H1 (cell line): ENCODE results near the gene DTNB. TPM values are rescaled to one million over a fixed set of nuclear protein-coding genes. Genes with fewer than 3 reads are reported as not detected.

Experiments
- CTCF ChIA-PET: fragments of 300-600 bp; sonication (Branson Sonifier 250); formaldehyde crosslinking; loops from one replicate; lab custom pipeline; 2021; ENCODE audit not compliant: partially characterized antibody; lab: Charles Lee
- POLR2A ChIA-PET: fragments of 300-600 bp; sonication (Branson Sonifier 250); formaldehyde crosslinking; loops from one replicate; lab custom pipeline; 2021; ENCODE audit warnings: inconsistent platforms; ENCODE audit not compliant: partially characterized antibody; lab: Charles Lee
- DNase-seq, 2 experiments: peaks; one replicate each; pipeline versions ENCODE4 v3.0.0 to v3.0.0-alpha.2; 2010 to 2022; ENCODE audit warnings: low spot score in 2 of 2, low read depth in 1 of 2, mixed read lengths in 1 of 2
- FAIRE-seq: peaks from 2 replicates; lab custom pipeline; 2011; peaks lifted over from hg19 to GRCh38; lab: Jason Lieb, UNC
- H2AFZ ChIP-seq: 2 replicates; pipeline ENCODE4 v1.8.1; 2012; ENCODE audit warnings: low read length, inconsistent platforms
- H2AK5ac ChIP-seq: 2 replicates; pipeline ENCODE4 v1.6.1; 2013; ENCODE audit warnings: low read depth, low read length
- H2BK120ac ChIP-seq: replicated peaks from 2 replicates; pipeline ENCODE3; 2013; ENCODE audit warnings: low read depth, low read length, inconsistent platforms
- H2BK12ac ChIP-seq: 2 replicates; pipeline ENCODE4 v1.6.1; 2013; ENCODE audit warnings: low read depth, low read length
- H2BK15ac ChIP-seq: 2 replicates; pipeline ENCODE4 v1.6.1; 2013; ENCODE audit warnings: low read length
- H2BK20ac ChIP-seq: 2 replicates; pipeline ENCODE4 v1.6.1; 2013; ENCODE audit warnings: low read length
- H2BK5ac ChIP-seq: 2 replicates; pipeline ENCODE4 v1.6.1; 2013; ENCODE audit warnings: low read depth, low read length
- H3K14ac ChIP-seq: 2 replicates; pipeline ENCODE4 v1.6.1; 2013; ENCODE audit warnings: inconsistent platforms; ENCODE audit not compliant: insufficient read length
- H3K18ac ChIP-seq: 2 replicates; pipeline ENCODE4 v1.6.1; 2013; ENCODE audit warnings: low read length; ENCODE audit errors: extremely low read depth
- H3K23ac ChIP-seq: 2 replicates; pipeline ENCODE4 v1.6.1; 2013; ENCODE audit warnings: inconsistent platforms; ENCODE audit not compliant: insufficient read length
- H3K23me2 ChIP-seq: 2 replicates; pipeline ENCODE4 v1.6.1; 2013; ENCODE audit warnings: low read depth, low read length
- H3K27ac ChIP-seq: 2 replicates; pipeline ENCODE4 v1.6.1; 2011; ENCODE audit warnings: low read depth, low read length, inconsistent platforms
- H3K27me3 ChIP-seq, 4 experiments: replicated peaks in 1 of 4; 1 replicate in 1 of 4; 2 replicates in 3 of 4; pipeline versions ENCODE4 v1.6.1 to v1.8.1; 2011 to 2013; ENCODE audit warnings: low read length in 3 of 4, mild to moderate bottlenecking in 3 of 4, inconsistent platforms in 2 of 4, mixed read lengths in 2 of 4, moderate library complexity in 1 of 4; ENCODE audit not compliant: control insufficient read depth in 3 of 4, insufficient read depth in 3 of 4; ENCODE audit errors: extremely low read depth in 1 of 4
- H3K36me3 ChIP-seq, 4 experiments: 2 replicates each; pipeline versions ENCODE4 v1.6.1 to v1.8.1; 2011 to 2013; ENCODE audit warnings: mild to moderate bottlenecking in 4 of 4, low read length in 3 of 4, moderate library complexity in 2 of 4, control low read depth in 1 of 4, inconsistent platforms in 1 of 4; ENCODE audit not compliant: insufficient read depth in 4 of 4, control insufficient read depth in 2 of 4
- H3K4ac ChIP-seq: replicated peaks from 2 replicates; pipeline ENCODE3; 2013; ENCODE audit warnings: low read length, low read depth, mixed read lengths, inconsistent platforms; ENCODE audit not compliant: insufficient read length
- H3K4me1 ChIP-seq, 4 experiments: replicated peaks in 1 of 4; 1 replicate in 1 of 4; 2 replicates in 3 of 4; pipeline versions ENCODE4 v1.6.1 to v1.8.1; 2011 to 2013; ENCODE audit warnings: low read length in 3 of 4, inconsistent platforms in 2 of 4, mixed read lengths in 1 of 4; ENCODE audit not compliant: insufficient read depth in 4 of 4, control insufficient read depth in 3 of 4
- H3K4me2 ChIP-seq, 2 experiments: 2 replicates each; pipeline versions ENCODE4 v1.6.1 to v1.8.1; 2011 to 2013; ENCODE audit warnings: low read depth in 2 of 2, low read length in 2 of 2, control low read depth in 1 of 2, inconsistent platforms in 1 of 2, mild to moderate bottlenecking in 1 of 2; ENCODE audit not compliant: insufficient read depth in 1 of 2
- H3K4me3 ChIP-seq, 4 experiments: fragments of 200-600, 300-600 bp in 1 of 4; sonication (generic), shearing (Covaris generic), sonication (Bioruptor Twin) in 1 of 4; 2 replicates each; pipeline versions ENCODE4 v1.5.1 to v1.8.1; 2011 to 2016; ENCODE audit warnings: low read length in 4 of 4, low read depth in 3 of 4, control low read depth in 2 of 4, inconsistent platforms in 2 of 4, mild to moderate bottlenecking in 2 of 4, mixed read lengths in 1 of 4, moderate library complexity in 1 of 4; ENCODE audit not compliant: insufficient read depth in 2 of 4; ENCODE audit errors: extremely low read depth in 1 of 4
- H3K56ac ChIP-seq: replicated peaks from 2 replicates; pipeline ENCODE3; 2013; ENCODE audit warnings: low read depth, mild to moderate bottlenecking, mixed read lengths, low read length, inconsistent platforms; ENCODE audit not compliant: insufficient read length
- H3K79me1 ChIP-seq: 2 replicates; pipeline ENCODE4 v1.6.1; 2013; ENCODE audit warnings: low read depth, low read length, control low read depth
- H3K79me2 ChIP-seq, 2 experiments: 2 replicates each; pipeline versions ENCODE4 v1.6.1 to v1.8.1; 2012 to 2013; ENCODE audit warnings: low read length in 2 of 2, mild to moderate bottlenecking in 2 of 2, inconsistent platforms in 1 of 2; ENCODE audit not compliant: insufficient read depth in 2 of 2, control insufficient read depth in 1 of 2
- H3K9ac ChIP-seq, 4 experiments: replicated peaks in 1 of 4; 1 replicate in 1 of 4; 2 replicates in 3 of 4; pipeline versions ENCODE4 v1.6.1 to v1.8.1; 2011 to 2013; ENCODE audit warnings: low read depth in 3 of 4, low read length in 3 of 4, control low read depth in 2 of 4, mild to moderate bottlenecking in 2 of 4, moderate library complexity in 2 of 4, inconsistent platforms in 1 of 4; ENCODE audit errors: extremely low read depth in 1 of 4
- H3K9me3 ChIP-seq, 2 experiments: 2 replicates each; pipeline versions ENCODE4 v1.6.1 to v1.8.1; 2012 to 2013; ENCODE audit warnings: mild to moderate bottlenecking in 2 of 2, moderate library complexity in 2 of 2, control low read depth in 1 of 2, inconsistent platforms in 1 of 2, low read depth in 1 of 2, low read length in 1 of 2, mixed read lengths in 1 of 2; ENCODE audit not compliant: insufficient read depth in 2 of 2
- H4K20me1 ChIP-seq, 2 experiments: replicated peaks in 1 of 2; 2 replicates each; pipeline versions ENCODE3 to v1.8.1; 2011 to 2013; ENCODE audit warnings: inconsistent platforms in 2 of 2, low read length in 2 of 2, mild to moderate bottlenecking in 1 of 2; ENCODE audit not compliant: insufficient read depth in 2 of 2, control insufficient read depth in 1 of 2
- H4K5ac ChIP-seq: 2 replicates; pipeline ENCODE4 v1.6.1; 2013; ENCODE audit warnings: low read length, low read depth, mixed read lengths, inconsistent platforms; ENCODE audit not compliant: insufficient read length
- H4K8ac ChIP-seq: 2 replicates; pipeline ENCODE4 v1.8.0; 2013; ENCODE audit warnings: mild to moderate bottlenecking, moderate library complexity, low read length, inconsistent platforms; ENCODE audit not compliant: insufficient read depth; ENCODE audit errors: extremely low read depth
- H4K91ac ChIP-seq: replicated peaks from 2 replicates; pipeline ENCODE3; 2013; ENCODE audit warnings: low read length, mixed read lengths, inconsistent platforms; ENCODE audit not compliant: insufficient read length
- CREB1 ChIP-seq: IDR thresholded peaks from 2 replicates; pipeline ENCODE4 v1.6.1; 2012; ENCODE audit warnings: inconsistent platforms
- KDM1A ChIP-seq: fragments of 200-600, 300-600 bp; sonication (generic); IDR thresholded peaks from 2 replicates; pipeline ENCODE4 v1.7.1; 2016; ENCODE audit warnings: mild to moderate bottlenecking, low read length, borderline replicate concordance
- WGBS, 2 experiments: shearing (Covaris generic) in 1 of 2; methylation state at CpG; one replicate each; pipeline versions ENCODE4 v1.1.6 to v1.1.7; 2013 to 2015; ENCODE audit warnings: low lambda C conversion rate in 2 of 2, mixed read lengths in 2 of 2, inconsistent platforms in 1 of 2, low coverage in 1 of 2, missing lambda C conversion rate in 1 of 2; ENCODE audit not compliant: insufficient replicate concordance in 2 of 2, insufficient coverage in 1 of 2, insufficient read length in 1 of 2; ENCODE audit errors: extremely low coverage in 1 of 2, missing lambda C conversion rate in 1 of 2; 5-methylcytosine and 5-hydroxymethylcytosine counted together
- polyA plus RNA-seq, 7 experiments: library from polyadenylated mRNA; depleted of rRNA in 3 of 7; stranded (reverse) in 5 of 7; unstranded in 2 of 7; fragments of >200 nt in 5 of 7; fragments of 200-250 nt in 2 of 7; gene quantifications; 1 replicate in 5 of 7; 2 replicates in 1 of 7; 4 replicates in 1 of 7; pipeline versions ENCODE4 v1.2.1 to v1.2.3, GENCODE V29; 2011 to 2013; ENCODE audit warnings: missing spikeins in 2 of 7, mixed read lengths in 2 of 7
- total RNA-seq: library from RNA; stranded (reverse); fragmentation: NEBNext Ultra II Directional; extraction: Animal tissue kit (Norgen Biotek cat#: 25700); gene quantifications from 2 replicates; pipeline ENCODE4 v1.2.1, GENCODE V29; 2021
- TF ChIP-seq, protein P1 (sequence below): IDR thresholded peaks from 2 replicates; pipeline ENCODE4 v1.6.1; 2012; ENCODE audit warnings: inconsistent platforms
- TF ChIP-seq, protein P2 (sequence below): IDR thresholded peaks from 2 replicates; pipeline ENCODE4 v1.6.1; 2012; ENCODE audit warnings: inconsistent platforms

DTNB gene
- total and polyA plus RNA-seq, 2 of the 8 experiments (the other 6 are each of a cell fraction or from before 2014, with no cell fraction given): 39.6 to 49.5 TPM

- Histone ChIP-seq H3K23me2 (no peaks in the 10 kb centered on the region), H2BK15ac (no peak overlapping the region), H4K91ac (no peak overlapping the region), H3K27ac (no peak overlapping the region), H2BK12ac (no peak overlapping the region), H3K23ac (no peak overlapping the region), H3K9me3 (no peaks in the 10 kb centered on the region), H3K18ac (peak overlapping the region; percentile 4; the same call in 1 of the 2 replicates), H4K5ac (no peak overlapping the region), H3K9ac (no peak overlapping the region), H4K8ac (no peak overlapping the region), H3K4me2 (no peak overlapping the region), H4K20me1 (peaks cover 0 to 1% of the 10 kb centered on the region in 2 experiments), H2BK5ac (no peak overlapping the region), H3K4ac (peak overlapping the region; percentile 51), H3K79me1 (no peaks in the 10 kb centered on the region), H2BK20ac (no peak overlapping the region), H3K56ac (no peak overlapping the region), H2AFZ (no peak overlapping the region), H3K4me3 (no peak overlapping the region), H3K14ac (no peak overlapping the region), H3K27me3 (peaks cover 0 to 29% (median 15%) of the 10 kb centered on the region in 4 experiments; a peak in 6 of 7 replicates), H3K36me3 (no peaks in the 10 kb centered on the region), H3K4me1 (peaks cover 0 to 9% (median 5%) of the 10 kb centered on the region in 4 experiments; a peak in 6 of 7 replicates), H3K79me2 (no peaks in the 10 kb centered on the region), H2BK120ac (peak overlapping the region; percentile 63), H2AK5ac (no peak overlapping the region)
- TF ChIP-seq KDM1A (0 out of 2 replicates have a peak, but pooled peaks have one; percentile 28), CREB1 (no peak)
- TF ChIP-seq, protein P1, sequence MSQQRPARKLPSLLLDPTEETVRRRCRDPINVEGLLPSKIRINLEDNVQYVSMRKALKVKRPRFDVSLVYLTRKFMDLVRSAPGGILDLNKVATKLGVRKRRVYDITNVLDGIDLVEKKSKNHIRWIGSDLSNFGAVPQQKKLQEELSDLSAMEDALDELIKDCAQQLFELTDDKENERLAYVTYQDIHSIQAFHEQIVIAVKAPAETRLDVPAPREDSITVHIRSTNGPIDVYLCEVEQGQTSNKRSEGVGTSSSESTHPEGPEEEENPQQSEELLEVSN: peak; percentile 63; the same call in 1 of the 2 replicates
- TF ChIP-seq, protein P2, sequence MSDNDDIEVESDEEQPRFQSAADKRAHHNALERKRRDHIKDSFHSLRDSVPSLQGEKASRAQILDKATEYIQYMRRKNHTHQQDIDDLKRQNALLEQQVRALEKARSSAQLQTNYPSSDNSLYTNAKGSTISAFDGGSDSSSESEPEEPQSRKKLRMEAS: peak; percentile 42; the same call in 1 of the 2 replicates
- WGBS, 2 experiments: 74% methylated on average over 6 of the region's 6 CpGs; no CpG with 5 or more reads in 1 of the 2 experiments
- DNase-seq: no peak
- CTCF ChIA-PET: interaction anchor here (0.7 to 1.7 kb wide), 7 partner anchors 15 to 132 kb away, joined by 3 to 9 read pairs (median 5); no protein-coding TSS in a partner anchor
- no peak for FAIRE-seq
- POLR2A ChIA-PET: interaction anchor here (0.8 to 1.7 kb wide), 3 partner anchors 20 to 315 kb away, joined by 3 to 4 read pairs (median 3); no protein-coding TSS in a partner anchor
Measured at GRCh38 chr2:25358249-25358815, 315.0 kb downstream of the DTNB start.
